Measurements from ENCODE around the gene NOTCH2.
"Not testable (repeated sequence)": the region's sequence is repeated elsewhere in the genome, so short reads cannot be mapped to it uniquely, and the experiment has no call there.

GRCh38 chr1:120093548-120094181 lies 24.2 kb upstream of the NOTCH2 start:
- TF ChIP-seq, protein P1, sequence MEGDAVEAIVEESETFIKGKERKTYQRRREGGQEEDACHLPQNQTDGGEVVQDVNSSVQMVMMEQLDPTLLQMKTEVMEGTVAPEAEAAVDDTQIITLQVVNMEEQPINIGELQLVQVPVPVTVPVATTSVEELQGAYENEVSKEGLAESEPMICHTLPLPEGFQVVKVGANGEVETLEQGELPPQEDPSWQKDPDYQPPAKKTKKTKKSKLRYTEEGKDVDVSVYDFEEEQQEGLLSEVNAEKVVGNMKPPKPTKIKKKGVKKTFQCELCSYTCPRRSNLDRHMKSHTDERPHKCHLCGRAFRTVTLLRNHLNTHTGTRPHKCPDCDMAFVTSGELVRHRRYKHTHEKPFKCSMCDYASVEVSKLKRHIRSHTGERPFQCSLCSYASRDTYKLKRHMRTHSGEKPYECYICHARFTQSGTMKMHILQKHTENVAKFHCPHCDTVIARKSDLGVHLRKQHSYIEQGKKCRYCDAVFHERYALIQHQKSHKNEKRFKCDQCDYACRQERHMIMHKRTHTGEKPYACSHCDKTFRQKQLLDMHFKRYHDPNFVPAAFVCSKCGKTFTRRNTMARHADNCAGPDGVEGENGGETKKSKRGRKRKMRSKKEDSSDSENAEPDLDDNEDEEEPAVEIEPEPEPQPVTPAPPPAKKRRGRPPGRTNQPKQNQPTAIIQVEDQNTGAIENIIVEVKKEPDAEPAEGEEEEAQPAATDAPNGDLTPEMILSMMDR (IDR thresholded peaks at IDR 0.05) = not testable (repeated sequence)
- not testable (repeated sequence) for TF ChIP-seq POLR2A (IDR thresholded peaks at IDR 0.05)

Data from adrenal gland (tissue), 5 donors.